K562 (cell line): ENCODE results near the gene LIX1L. TPM values are rescaled to one million over a fixed set of nuclear protein-coding genes. Genes with fewer than 3 reads are reported as not detected.

Experiments used
- ARID4B ChIP-seq: sonication (generic); formaldehyde crosslinking; IDR thresholded peaks from 2 replicates; pipeline ENCODE4 v1.8.0; 2022; ENCODE audit warnings: mild to moderate bottlenecking, missing genetic modification reagents
- CSDE1 ChIP-seq, 2 experiments: fragments of 450-650 bp; IDR thresholded peaks; 2 replicates each; pipeline ENCODE4 v1.6.1; 2016; ENCODE audit warnings: mild to moderate bottlenecking in 1 of 2
- HMGN3 ChIP-seq: IDR thresholded peaks from 2 replicates; pipeline ENCODE4 v1.6.1; 2011; ENCODE audit warnings: borderline replicate concordance, low read depth, mild to moderate bottlenecking, mixed read lengths, low read length; ENCODE audit not compliant: insufficient read length; ENCODE audit errors: extremely low read depth
- NCOA4 ChIP-seq: fragments of 450-650 bp; IDR thresholded peaks from 2 replicates; pipeline ENCODE4 v1.6.1; 2018; ENCODE audit warnings: mild to moderate bottlenecking; ENCODE audit not compliant: partially characterized antibody
- PTRF ChIP-seq: fragments of 450-650 bp; IDR thresholded peaks from 2 replicates; pipeline ENCODE4 v1.6.1; 2016; ENCODE audit warnings: mild to moderate bottlenecking, missing genetic modification characterization, missing compliant biosample characterization
- SAFB ChIP-seq: fragments of 200-400 bp; formaldehyde crosslinking; IDR thresholded peaks from 2 replicates; pipeline ENCODE4 v1.6.1; 2017; ENCODE audit warnings: low read depth, low read length, borderline replicate concordance
- SAP30 ChIP-seq: fragments of 200-600 bp; sonication (generic); IDR thresholded peaks from 2 replicates; pipeline ENCODE4 v1.6.1; 2012; ENCODE audit warnings: borderline replicate concordance, low read depth, mild to moderate bottlenecking, moderate library complexity, low read length, control low read depth, inconsistent platforms; ENCODE audit not compliant: insufficient read depth, poor library complexity, severe bottlenecking
- ZNF239 ChIP-seq: fragments of 250-450 bp; sonication (Bioruptor Pico); IDR thresholded peaks from 2 replicates; pipeline ENCODE4 v1.4.0; 2020; ENCODE audit warnings: mild to moderate bottlenecking
- ZNF717 ChIP-seq: fragments of 250-450 bp; sonication (Bioruptor Pico); IDR thresholded peaks from 2 replicates; pipeline ENCODE4 v1.5.0; 2021
- polyA plus RNA-seq, 8 experiments: library from polyadenylated mRNA; depleted of rRNA in 4 of 8; stranded (reverse) in 5 of 8; unstranded in 3 of 8; fragments of >200 nt; fragmentation: Nextera tagmentation in 2 of 8; fragmentation: Illumina TruSeq in 1 of 8; extraction: Ambion mirVana in 2 of 8; extraction: Trizol in 1 of 8; gene quantifications; 2 replicates each; pipeline versions ENCODE4 v1.2.1 to v1.2.3, GENCODE V29; 2011 to 2014; ENCODE audit warnings: inconsistent platforms in 1 of 8, missing spikeins in 1 of 8
- total RNA-seq, 7 experiments: library from RNA; depleted of rRNA in 6 of 7; stranded (reverse); fragments of >200 nt in 6 of 7; fragmentation: Illumina TruSeq in 2 of 7; extraction: Trizol in 2 of 7; gene quantifications; 2 replicates each; pipeline versions ENCODE4 v1.2.1 to v1.2.3, GENCODE V29; 2011 to 2021; ENCODE audit warnings: low replicate concordance in 1 of 7
- TF ChIP-seq, protein P1 (sequence below): fragments of 450-650 bp; IDR thresholded peaks from 2 replicates; pipeline ENCODE4 v1.6.1; 2016; ENCODE audit warnings: low read depth
- TF ChIP-seq, protein P2 (sequence below): fragments of 250-450 bp; sonication (Bioruptor Pico); IDR thresholded peaks from 2 replicates; pipeline ENCODE4 v1.5.0; 2021; ENCODE audit warnings: mild to moderate bottlenecking, borderline replicate concordance

LIX1L gene
- total and polyA plus RNA-seq, 9 of the 15 experiments (the other 6 are each of a cell fraction or from before 2014, with no cell fraction given), result 4.6 to 26.5 (median 12.5) TPM

DNA sequence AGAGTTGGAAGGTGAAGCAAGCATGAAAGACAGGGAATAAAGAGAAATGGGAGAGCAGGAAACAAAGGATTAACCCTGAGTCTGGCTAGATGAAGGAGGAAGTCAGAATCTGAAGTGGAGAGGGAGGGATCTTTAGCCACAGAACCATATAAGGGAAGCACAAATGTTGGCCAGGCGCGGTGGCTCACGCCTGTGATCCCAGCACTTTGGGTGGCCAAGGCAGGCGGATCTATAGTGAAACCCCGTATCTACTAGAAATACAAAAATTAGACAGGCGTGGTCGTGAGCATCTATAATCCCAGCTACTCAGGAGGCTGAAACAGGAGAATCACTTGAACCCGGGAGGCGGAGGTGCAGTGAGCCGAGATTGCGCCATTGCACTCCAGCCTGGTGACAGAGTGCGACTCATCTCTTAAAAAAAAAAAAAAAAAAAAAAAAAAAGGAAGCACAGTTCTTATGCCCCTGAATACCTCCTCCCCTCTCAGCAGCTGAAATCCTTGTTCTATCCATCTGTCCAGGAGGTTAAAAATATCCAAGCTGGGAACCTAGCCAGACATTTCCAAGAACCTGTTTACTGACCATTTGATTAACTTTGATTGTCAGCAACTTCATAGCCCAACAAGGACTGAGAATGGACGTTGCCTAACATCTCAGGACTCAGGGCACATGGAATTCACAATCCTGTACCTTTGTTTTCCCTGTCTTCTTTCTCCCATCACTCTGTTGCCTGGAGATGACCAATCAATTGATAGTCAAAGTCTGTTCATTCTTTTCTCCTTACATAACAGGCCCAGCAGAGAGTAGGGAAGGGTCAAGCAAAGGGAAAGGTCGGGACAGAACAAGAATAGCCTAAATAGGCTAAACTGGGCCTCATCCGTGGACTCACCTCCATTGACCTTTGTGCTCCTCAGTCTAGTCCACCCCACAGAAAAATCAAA lies 28.0 kb upstream of the LIX1L start (continued):
- TF ChIP-seq, protein P1, sequence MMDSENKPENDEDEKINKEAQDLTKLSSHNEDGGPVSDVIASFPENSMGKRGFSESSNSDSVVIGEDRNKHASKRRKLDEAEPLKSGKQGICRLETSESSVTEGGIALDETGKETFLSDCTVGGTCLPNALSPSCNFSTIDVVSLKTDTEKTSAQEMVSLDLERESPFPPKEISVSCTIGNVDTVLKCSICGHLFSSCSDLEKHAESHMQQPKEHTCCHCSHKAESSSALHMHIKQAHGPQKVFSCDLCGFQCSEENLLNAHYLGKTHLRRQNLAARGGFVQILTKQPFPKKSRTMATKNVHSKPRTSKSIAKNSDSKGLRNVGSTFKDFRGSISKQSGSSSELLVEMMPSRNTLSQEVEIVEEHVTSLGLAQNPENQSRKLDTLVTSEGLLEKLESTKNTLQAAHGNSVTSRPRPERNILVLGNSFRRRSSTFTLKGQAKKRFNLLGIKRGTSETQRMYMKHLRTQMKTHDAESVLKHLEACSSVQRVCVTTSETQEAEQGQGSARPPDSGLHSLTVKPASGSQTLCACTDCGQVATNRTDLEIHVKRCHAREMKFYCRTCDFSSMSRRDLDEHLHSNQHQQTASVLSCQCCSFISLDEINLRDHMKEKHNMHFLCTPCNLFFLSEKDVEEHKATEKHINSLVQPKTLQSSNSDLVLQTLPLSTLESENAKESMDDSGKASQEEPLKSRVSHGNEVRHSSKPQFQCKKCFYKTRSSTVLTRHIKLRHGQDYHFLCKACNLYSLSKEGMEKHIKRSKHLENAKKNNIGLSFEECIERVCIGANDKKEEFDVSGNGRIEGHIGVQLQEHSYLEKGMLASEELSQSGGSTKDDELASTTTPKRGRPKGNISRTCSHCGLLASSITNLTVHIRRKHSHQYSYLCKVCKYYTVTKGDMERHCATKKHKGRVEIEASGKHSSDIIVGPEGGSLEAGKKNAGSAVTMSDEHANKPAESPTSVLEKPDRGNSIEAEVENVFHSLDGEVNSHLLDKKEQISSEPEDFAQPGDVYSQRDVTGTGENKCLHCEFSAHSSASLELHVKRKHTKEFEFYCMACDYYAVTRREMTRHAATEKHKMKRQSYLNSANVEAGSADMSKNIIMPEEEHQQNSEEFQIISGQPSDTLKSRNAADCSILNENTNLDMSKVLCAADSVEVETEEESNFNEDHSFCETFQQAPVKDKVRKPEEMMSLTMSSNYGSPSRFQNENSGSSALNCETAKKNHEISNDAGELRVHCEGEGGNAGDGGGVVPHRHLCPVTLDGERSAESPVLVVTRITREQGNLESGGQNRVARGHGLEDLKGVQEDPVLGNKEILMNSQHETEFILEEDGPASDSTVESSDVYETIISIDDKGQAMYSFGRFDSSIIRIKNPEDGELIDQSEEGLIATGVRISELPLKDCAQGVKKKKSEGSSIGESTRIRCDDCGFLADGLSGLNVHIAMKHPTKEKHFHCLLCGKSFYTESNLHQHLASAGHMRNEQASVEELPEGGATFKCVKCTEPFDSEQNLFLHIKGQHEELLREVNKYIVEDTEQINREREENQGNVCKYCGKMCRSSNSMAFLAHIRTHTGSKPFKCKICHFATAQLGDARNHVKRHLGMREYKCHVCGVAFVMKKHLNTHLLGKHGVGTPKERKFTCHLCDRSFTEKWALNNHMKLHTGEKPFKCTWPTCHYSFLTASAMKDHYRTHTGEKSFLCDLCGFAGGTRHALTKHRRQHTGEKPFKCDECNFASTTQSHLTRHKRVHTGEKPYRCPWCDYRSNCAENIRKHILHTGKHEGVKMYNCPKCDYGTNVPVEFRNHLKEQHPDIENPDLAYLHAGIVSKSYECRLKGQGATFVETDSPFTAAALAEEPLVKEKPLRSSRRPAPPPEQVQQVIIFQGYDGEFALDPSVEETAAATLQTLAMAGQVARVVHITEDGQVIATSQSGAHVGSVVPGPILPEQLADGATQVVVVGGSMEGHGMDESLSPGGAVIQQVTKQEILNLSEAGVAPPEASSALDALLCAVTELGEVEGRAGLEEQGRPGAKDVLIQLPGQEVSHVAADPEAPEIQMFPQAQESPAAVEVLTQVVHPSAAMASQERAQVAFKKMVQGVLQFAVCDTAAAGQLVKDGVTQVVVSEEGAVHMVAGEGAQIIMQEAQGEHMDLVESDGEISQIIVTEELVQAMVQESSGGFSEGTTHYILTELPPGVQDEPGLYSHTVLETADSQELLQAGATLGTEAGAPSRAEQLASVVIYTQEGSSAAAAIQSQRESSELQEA, result no peak
- TF ChIP-seq PTRF (tag) (no peak), SAFB (no peak), SAP30 (no peak), ZNF717 (CRISPR knock-in tag) (no peak), HMGN3 (no peak), ARID4B (CRISPR knock-in tag) (no peak), ZNF239 (CRISPR knock-in tag) (no peak), NCOA4 (no peak), CSDE1 (IDR thresholded peaks at IDR 0.05) (no peak)
- TF ChIP-seq, protein P2, sequence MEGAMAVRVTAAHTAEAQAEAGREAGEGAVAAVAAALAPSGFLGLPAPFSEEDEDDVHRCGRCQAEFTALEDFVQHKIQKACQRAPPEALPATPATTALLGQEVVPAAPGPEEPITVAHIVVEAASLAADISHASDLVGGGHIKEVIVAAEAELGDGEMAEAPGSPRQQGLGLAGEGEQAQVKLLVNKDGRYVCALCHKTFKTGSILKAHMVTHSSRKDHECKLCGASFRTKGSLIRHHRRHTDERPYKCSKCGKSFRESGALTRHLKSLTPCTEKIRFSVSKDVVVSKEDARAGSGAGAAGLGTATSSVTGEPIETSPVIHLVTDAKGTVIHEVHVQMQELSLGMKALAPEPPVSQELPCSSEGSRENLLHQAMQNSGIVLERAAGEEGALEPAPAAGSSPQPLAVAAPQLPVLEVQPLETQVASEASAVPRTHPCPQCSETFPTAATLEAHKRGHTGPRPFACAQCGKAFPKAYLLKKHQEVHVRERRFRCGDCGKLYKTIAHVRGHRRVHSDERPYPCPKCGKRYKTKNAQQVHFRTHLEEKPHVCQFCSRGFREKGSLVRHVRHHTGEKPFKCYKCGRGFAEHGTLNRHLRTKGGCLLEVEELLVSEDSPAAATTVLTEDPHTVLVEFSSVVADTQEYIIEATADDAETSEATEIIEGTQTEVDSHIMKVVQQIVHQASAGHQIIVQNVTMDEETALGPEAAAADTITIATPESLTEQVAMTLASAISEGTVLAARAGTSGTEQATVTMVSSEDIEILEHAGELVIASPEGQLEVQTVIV (CRISPR knock-in tag), result no peak
